GM19395 (cell line): ENCODE measurements around the gene IQCH.

Source experiments
- ATAC-seq: cut with Tn5 transposase; IDR thresholded peaks from one replicate; pipeline ENCODE4 v1.9.1; 2021; ENCODE audit warnings: mild to moderate bottlenecking, moderate library complexity; ENCODE audit not compliant: unreplicated experiment

IQCH gene

GRCh38 chr15:67386947-67387346 is 132.4 kb downstream of the IQCH start:
- ATAC-seq = no peak

DNA sequence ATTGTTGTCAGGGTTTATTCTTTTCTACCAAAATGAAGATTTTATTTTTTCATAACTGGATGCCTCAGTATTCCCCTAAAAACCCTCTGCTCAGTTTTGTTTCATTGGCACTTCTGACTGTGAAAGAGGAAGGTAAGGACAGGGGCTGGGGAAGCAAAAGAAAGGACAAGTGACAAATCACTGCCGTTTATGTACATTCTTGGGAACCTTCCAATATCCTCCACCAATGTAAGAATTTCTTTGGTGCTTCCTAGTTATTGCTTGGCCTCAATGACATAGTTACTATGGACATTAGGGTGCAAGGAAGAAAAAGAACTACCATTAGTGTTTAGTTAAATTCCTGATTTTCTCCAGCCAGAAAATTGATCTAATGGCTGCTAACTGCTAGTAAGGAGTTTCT is 135.4 kb downstream of the IQCH start:
- ATAC-seq = no peak

GRCh38 chr15:67394873-67395639 is 140.5 kb downstream of the IQCH start:
- ATAC-seq = no peak

GRCh38 chr15:67396114-67396513 is 141.5 kb downstream of the IQCH start:
- no peak for ATAC-seq

- ATAC-seq = no peak
These were observed 142.6 kb downstream of the IQCH start for GRCh38 chr15:67397139-67397538.

DNA sequence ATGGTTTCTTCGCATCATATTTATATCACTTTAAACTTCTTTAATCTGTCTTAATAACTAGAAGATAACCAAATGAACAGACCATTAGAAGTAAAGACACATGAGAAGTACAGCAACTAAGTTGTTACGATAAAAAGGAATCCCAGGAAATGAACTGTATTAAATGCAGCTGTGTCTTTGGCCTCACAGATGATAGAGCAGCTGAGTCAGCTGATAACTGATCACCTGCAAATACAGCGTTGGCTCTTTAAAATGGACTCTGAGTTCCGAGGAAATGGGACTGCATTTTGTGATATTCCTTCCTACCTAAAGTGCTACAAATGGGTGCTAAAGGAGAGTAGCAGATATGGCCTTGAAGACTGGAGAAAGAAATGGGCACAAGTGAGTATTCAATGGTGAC is 145.3 kb downstream of the IQCH start:
- ATAC-seq = no peak

DNA sequence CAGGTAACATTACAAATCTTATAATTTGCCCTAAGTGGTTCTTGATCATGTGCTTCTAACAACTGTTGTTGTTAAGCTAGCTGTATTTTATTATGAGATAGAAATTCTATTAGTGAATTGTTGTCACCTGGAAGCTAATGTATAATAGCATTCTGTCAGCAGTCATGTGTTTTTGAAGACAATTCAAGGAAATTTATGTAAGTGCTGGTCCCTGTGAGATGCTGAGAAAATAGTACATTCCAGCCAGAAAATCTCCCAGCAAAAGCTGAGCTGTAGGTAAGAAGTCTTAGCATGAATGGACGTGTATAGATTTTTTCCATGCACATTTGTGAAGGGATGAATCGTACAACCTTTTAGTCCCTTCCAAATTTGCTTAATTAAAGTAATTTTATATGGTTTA is 146.3 kb downstream of the IQCH start:
- no peak for ATAC-seq

GRCh38 chr15:67401336-67401735 is 146.8 kb downstream of the IQCH start:
- no peak for ATAC-seq

GRCh38 chr15:67403428-67404154 is 149.0 kb downstream of the IQCH start:
- no peak for ATAC-seq

DNA sequence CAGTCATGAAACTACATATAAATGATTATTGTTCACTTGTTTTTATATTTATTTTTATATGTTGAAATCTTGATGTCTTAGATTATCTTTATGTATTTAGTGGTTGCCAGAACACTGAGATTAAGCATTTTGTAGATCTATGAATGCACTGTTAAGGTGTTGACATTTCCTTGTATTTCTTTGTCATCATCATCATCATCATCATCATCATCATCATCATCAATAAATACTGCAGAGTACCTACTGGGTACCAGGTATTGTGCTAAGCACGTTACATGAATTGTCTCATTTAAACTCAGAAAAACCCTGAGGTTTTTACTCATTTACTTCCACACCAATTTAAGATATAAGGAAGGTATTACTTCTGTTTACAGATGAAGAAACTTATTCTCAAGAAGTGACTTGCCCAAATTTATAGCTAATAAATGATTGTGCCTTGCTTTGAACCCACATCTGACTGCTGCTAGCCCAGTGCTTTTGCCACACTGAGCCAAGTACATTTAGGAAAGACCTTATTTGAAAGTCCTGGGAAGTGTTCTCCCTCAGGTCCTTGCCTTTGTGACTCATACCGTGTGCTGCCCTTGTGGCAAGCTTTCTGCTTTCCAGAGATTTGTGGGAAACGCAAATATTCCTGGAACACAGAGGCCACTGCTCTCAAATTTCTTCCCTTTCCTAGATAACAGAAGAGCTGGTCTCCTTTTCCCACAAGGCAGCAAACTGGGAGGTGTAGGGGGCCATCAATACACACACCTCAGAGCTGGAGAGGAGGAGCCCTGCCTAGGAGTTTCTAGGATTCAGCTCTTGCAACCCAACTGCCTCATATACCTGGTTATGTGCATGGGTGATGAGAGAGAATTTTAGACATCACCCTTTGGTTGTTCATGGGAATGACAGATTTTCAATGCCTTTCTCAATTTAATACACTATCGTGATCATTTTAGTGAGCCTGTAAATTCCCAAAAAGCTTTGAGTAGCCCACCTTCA is 150.9 kb downstream of the IQCH start:
- ATAC-seq = no peak

- no peak for ATAC-seq
These were observed 151.8 kb downstream of the IQCH start for GRCh38 chr15:67406257-67406861.

- no peak for ATAC-seq
These were observed 153.2 kb downstream of the IQCH start for GRCh38 chr15:67407786-67408185.

- no peak for ATAC-seq
These were observed 154.6 kb downstream of the IQCH start for GRCh38 chr15:67409175-67409574.

GRCh38 chr15:67411486-67411885 is 156.9 kb downstream of the IQCH start:
- ATAC-seq = no peak

DNA sequence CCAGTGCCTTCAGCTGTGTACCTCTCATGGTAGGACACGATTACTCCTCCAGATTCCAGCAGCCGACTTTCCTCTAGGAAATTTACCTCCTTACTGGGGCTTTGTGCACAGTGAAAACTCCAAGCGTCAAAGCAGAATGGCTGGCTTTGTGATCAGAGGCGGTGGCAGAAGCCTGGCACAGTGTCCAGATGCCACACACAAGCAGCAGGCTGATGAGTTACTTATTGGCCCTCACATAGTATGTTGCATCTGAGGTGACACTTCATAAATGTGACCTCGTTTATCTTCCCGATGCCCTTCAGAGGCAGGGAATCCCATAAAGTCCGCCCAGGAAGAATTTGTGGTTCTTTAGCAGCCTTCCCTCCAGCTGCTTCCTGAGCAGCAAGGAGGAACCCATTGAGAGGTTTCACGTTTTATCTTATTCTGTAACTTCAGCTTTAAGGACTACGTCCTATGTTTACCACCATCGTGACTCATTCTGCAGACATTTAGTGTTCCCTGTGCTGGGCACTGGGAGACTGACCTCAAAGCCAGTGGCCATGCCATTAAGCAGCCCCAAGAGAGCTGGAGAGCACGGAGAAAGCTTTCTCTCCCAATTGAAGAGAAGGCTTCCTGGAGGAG is 159.3 kb downstream of the IQCH start:
- ATAC-seq = no peak

- ATAC-seq = no peak
These were observed 160.6 kb downstream of the IQCH start for GRCh38 chr15:67415181-67415580.

DNA sequence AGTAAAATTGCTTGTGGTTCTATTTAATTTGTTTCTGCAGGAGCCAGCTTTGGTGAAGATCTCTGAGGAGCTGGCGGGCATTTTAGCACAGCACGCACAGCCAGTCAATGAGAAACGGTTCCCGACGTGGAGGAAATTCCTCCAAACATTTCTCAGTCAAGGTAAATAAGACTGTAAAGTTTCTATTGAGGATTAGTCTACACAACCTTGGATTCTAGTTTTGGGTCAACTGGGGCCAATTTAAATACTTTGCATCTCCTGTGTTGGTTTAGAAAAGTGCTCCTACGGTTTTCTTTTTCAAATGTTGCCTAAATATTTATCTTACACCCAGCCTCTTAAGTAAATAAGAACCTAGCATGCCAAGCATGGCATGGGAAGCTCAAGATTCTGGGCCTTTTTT is 162.3 kb downstream of the IQCH start:
- ATAC-seq = no peak

DNA sequence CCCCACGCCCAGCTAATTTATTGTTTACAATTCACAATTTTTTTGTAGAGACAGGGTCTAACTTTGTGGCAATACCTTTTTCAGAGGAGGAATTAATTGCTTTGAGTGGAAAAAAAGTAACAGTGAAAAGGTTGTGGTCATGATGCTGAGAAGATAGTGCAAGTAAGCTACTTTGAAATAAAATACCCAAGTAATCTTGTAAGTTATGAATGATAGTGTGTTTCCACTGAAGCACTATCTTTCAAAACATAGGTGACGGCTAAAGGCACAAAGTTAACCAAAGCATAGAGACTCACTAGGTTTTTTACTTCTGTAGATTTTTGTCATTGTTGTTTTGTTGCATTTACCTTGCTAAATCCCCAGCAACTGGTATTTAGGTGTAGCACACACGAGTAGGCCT is 165.1 kb downstream of the IQCH start:
- no peak for ATAC-seq

DNA sequence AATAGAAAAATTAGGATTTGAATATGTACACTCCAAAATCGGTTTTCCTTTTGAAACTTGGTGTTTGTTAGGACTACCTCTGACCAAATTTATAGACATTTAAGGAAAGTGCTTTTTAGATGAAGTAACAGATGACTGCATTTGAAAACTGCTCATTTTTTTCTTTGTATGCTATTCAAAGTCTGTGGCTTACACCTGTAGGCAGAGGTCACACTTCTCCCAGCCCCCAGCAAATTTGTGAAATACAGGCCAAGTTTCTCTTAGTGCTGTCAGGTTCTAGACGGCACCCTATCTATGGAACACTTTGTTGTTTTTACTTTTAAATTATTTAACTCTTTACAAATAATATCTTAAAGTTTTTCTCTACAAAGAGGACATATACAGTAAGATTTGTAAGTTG is 165.6 kb downstream of the IQCH start:
- no peak for ATAC-seq

- ATAC-seq = no peak
These were observed 166.5 kb downstream of the IQCH start for GRCh38 chr15:67421105-67421504.
